Common myeloid progenitor, CD34-positive (primary cell): ENCODE data around the gene CRIM1.

Source experiments
- CTCF ChIA-PET: fragments of 350-600 bp; sonication (Branson Sonifier 250); formaldehyde crosslinking; loops from one replicate; lab custom pipeline; 2021; ENCODE audit warnings: antibody characterized with exemption; lab: Charles Lee
- POLR2A ChIA-PET: fragments of 350-600 bp; sonication (Branson Sonifier 250); formaldehyde crosslinking; loops from one replicate; lab custom pipeline; 2021; ENCODE audit warnings: antibody characterized with exemption; lab: Charles Lee
- DNase-seq, 3 donors: peaks; one replicate each; pipeline versions ENCODE4 v3.0.0 to v3.0.0-alpha.2; 2013
- H3K27ac ChIP-seq, 2 experiments: 1 replicate in 1 of 2; 2 replicates in 1 of 2; pipeline ENCODE4 v1.7.0; 2013; ENCODE audit warnings: inconsistent platforms in 2 of 2, low read length in 2 of 2, mild to moderate bottlenecking in 2 of 2, low read depth in 1 of 2, moderate library complexity in 1 of 2; ENCODE audit not compliant: severe bottlenecking in 2 of 2, insufficient read depth in 1 of 2, poor library complexity in 1 of 2
- H3K27me3 ChIP-seq, 5 experiments: replicated peaks in 2 of 5; 1 replicate in 3 of 5; 2 replicates in 2 of 5; pipeline versions ENCODE4 v1.6.1 to v1.7.0; 2013; ENCODE audit warnings: low read length in 4 of 5, mild to moderate bottlenecking in 2 of 5, moderate library complexity in 2 of 5, inconsistent platforms in 1 of 5; ENCODE audit not compliant: insufficient read depth in 5 of 5, control insufficient read depth in 4 of 5
- H3K36me3 ChIP-seq, 4 experiments: 1 replicate in 2 of 4; 2 replicates in 2 of 4; pipeline versions ENCODE4 v1.6.1 to v1.7.0; 2013; ENCODE audit warnings: low read length in 3 of 4, control low read depth in 1 of 4, mild to moderate bottlenecking in 1 of 4; ENCODE audit not compliant: control insufficient read depth in 4 of 4, insufficient read depth in 4 of 4
- H3K4me1 ChIP-seq, 4 experiments: 1 replicate in 3 of 4; 2 replicates in 1 of 4; pipeline versions ENCODE4 v1.6.1 to v1.7.1; 2013; ENCODE audit warnings: low read length in 3 of 4, mild to moderate bottlenecking in 3 of 4, control low read depth in 1 of 4, inconsistent platforms in 1 of 4, moderate library complexity in 1 of 4; ENCODE audit not compliant: control insufficient read depth in 4 of 4, insufficient read depth in 4 of 4; ENCODE audit errors: control extremely low read depth in 1 of 4
- H3K4me3 ChIP-seq, 7 experiments: 1 replicate in 4 of 7; 2 replicates in 3 of 7; pipeline versions ENCODE4 v1.5.1 to v1.7.0; 2013; ENCODE audit warnings: mild to moderate bottlenecking in 7 of 7, low read length in 6 of 7, moderate library complexity in 6 of 7, inconsistent platforms in 2 of 7, low read depth in 2 of 7, control low read depth in 1 of 7; ENCODE audit not compliant: insufficient read depth in 4 of 7, control insufficient read depth in 1 of 7; ENCODE audit errors: extremely low read depth in 1 of 7
- H3K9me3 ChIP-seq, 5 experiments: 1 replicate in 4 of 5; 2 replicates in 1 of 5; pipeline versions ENCODE4 v1.6.1 to v1.7.1; 2013; ENCODE audit warnings: low read length in 4 of 5, mild to moderate bottlenecking in 2 of 5, inconsistent platforms in 1 of 5, low read depth in 1 of 5, moderate library complexity in 1 of 5; ENCODE audit not compliant: control insufficient read depth in 4 of 5, insufficient read depth in 2 of 5; ENCODE audit errors: control extremely low read depth in 1 of 5
- WGBS: methylation state at CpG from one replicate; pipeline ENCODE4 v1.1.5; 2013; ENCODE audit not compliant: insufficient coverage; 5-methylcytosine and 5-hydroxymethylcytosine counted together

CRIM1 gene

GRCh38 chr2:36512705-36513104, 157.1 kb downstream of the CRIM1 start:
- whole genome bisulfite sequencing: 94% methylated on average over 2 of the region's 3 CpGs
- no peaks in the 10 kb centered on the region for H3K27me3 ChIP-seq
- H3K36me3 ChIP-seq: peaks cover 0 to 23% (median 8%) of the 10 kb centered on the region in 4 experiments
- ChIA-PET CTCF (interaction anchor here (1.1 kb wide), 1 partner anchor 160 kb away, joined by 4 read pairs; no protein-coding TSS in a partner anchor), POLR2A (no interaction called here)
- H3K4me1 ChIP-seq: no peaks in the 10 kb centered on the region
- no peak overlapping the region for H3K27ac ChIP-seq
- H3K9me3 ChIP-seq: no peaks in the 10 kb centered on the region
- no peak for DNase-seq
- H3K4me3 ChIP-seq: no peak overlapping the region

DNA sequence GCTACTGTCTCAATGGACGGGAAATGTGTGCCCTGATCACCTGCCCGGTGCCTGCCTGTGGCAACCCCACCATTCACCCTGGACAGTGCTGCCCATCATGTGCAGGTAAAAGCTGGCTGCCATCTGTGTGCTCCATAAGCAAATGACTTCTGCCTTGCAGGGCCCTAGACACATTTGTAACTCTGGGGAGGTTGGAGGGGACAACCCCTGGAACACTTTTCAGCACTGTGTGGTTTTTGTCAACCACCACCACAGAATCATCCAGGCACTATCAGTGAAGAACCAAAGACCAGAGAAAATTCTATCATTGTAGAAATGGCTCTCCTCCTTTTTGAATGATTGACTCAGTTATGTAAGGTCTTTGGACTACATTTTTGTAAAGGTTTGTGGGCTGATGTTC, 158.1 kb downstream of the CRIM1 start:
- no peak overlapping the region for H3K27ac ChIP-seq
- no peak for DNase-seq
- H3K4me1 ChIP-seq: no peaks in the 10 kb centered on the region
- WGBS: 100% methylated on average over 2 of the region's 2 CpGs
- peaks cover 0 to 23% (median 8%) of the 10 kb centered on the region in 4 experiments for H3K36me3 ChIP-seq
- ChIA-PET CTCF (interaction anchor here (1.2 kb wide), 1 partner anchor 161 kb away, joined by 3 read pairs; no protein-coding TSS in a partner anchor), POLR2A (no interaction called here)
- no peaks in the 10 kb centered on the region for H3K27me3 ChIP-seq
- H3K4me3 ChIP-seq: no peak overlapping the region
- no peaks in the 10 kb centered on the region for H3K9me3 ChIP-seq

DNA sequence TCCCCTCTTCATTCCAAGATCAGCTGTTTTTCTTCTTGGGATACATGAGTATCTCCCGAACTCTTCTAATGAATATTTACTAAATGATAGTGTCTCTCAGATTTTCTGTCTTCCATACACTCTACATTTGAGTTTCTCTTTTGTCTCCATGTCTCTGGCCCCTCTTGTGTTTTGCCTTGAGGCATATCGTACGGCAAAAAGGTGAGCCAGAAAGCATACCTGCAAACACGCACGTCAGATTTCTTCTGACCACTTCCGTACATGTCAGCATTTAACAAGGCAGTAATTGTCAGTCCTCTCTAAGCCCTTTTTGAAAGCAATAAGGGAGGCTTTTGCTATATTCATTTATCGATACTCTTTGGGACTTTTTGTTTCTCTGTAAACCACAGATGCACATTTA, 160.0 kb downstream of the CRIM1 start:
- Histone ChIP-seq H3K27me3 (no peaks in the 10 kb centered on the region), H3K36me3 (peaks cover 2 to 35% (median 12%) of the 10 kb centered on the region in 4 experiments), H3K4me1 (no peaks in the 10 kb centered on the region), H3K9me3 (no peaks in the 10 kb centered on the region), H3K4me3 (no peak overlapping the region), H3K27ac (no peak overlapping the region)
- ChIA-PET CTCF (interaction anchor here (1.4 kb wide), 1 partner anchor 149 kb away, joined by 4 read pairs; no protein-coding TSS in a partner anchor), POLR2A (no interaction called here)
- 96% methylated on average over 6 of the region's 7 CpGs for WGBS
- DNase-seq: no peak

- WGBS: 96% methylated on average over 6 of the region's 8 CpGs
- CTCF ChIA-PET: interaction anchor here (1.0 to 1.4 kb wide), 3 partner anchors 9 to 149 kb away, joined by 3 to 4 read pairs (median 4); no protein-coding TSS in a partner anchor
These were observed 160.7 kb downstream of the CRIM1 start for GRCh38 chr2:36516136-36516870.

DNA sequence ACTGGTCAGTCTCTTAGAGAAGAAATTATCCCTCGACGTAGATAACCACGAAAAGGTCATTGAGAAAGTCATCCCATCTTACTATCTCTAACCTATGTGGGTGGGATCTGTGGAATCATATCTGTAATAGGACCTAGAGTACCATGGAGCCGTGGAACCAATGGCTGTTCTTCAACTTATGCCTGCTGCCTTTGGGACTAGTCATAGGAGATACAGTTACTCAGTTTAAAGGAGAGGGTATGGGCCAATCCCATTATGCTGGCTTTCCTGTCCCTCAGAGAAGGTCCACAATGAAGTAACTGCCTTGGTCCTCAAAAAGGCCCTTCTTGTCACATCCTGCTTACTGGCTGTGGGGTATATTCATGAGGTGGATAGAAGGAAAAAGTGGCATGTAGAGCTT, 164.9 kb downstream of the CRIM1 start:
- no peaks in the 10 kb centered on the region for H3K9me3 ChIP-seq
- peaks cover 8 to 33% (median 15%) of the 10 kb centered on the region in 4 experiments for H3K36me3 ChIP-seq
- no peak overlapping the region for H3K4me3 ChIP-seq
- H3K27ac ChIP-seq: no peak overlapping the region
- WGBS: no CpG with 5 or more reads among the region's 4 CpGs
- ChIA-PET CTCF (interaction anchor here (1.2 to 2.4 kb wide), 2 partner anchors 14 to 21 kb away, joined by 3 to 6 read pairs; no protein-coding TSS in a partner anchor), POLR2A (no interaction called here)
- H3K27me3 ChIP-seq: no peaks in the 10 kb centered on the region
- no peaks in the 10 kb centered on the region for H3K4me1 ChIP-seq
- DNase-seq: no peak

More at GRCh38 chr2:36516136-36516870, 160.7 kb downstream of the CRIM1 start:
- Histone ChIP-seq H3K27ac (no peak overlapping the region), H3K4me1 (no peaks in the 10 kb centered on the region), H3K4me3 (no peak overlapping the region), H3K36me3 (peaks cover 2 to 37% (median 12%) of the 10 kb centered on the region in 4 experiments), H3K9me3 (no peaks in the 10 kb centered on the region), H3K27me3 (no peaks in the 10 kb centered on the region)
- POLR2A ChIA-PET: no interaction called here
- DNase-seq: no peak

- H3K27ac ChIP-seq: no peak overlapping the region
- H3K4me1 ChIP-seq: no peaks in the 10 kb centered on the region
- H3K9me3 ChIP-seq: no peaks in the 10 kb centered on the region
- WGBS: 100% methylated on average over 3 of the region's 4 CpGs
- H3K27me3 ChIP-seq: no peaks in the 10 kb centered on the region
- ChIA-PET CTCF (interaction anchor here (1.1 to 1.3 kb wide), 2 partner anchors 13 to 37 kb away, joined by 3 read pairs; no protein-coding TSS in a partner anchor), POLR2A (interaction anchor here (0.8 kb wide), 1 partner anchor 79 kb away, joined by 4 read pairs; no protein-coding TSS in a partner anchor)
- H3K36me3 ChIP-seq: peaks cover 7 to 33% (median 14%) of the 10 kb centered on the region in 4 experiments
- no peak for DNase-seq
- H3K4me3 ChIP-seq: no peak overlapping the region
These were observed 167.6 kb downstream of the CRIM1 start for GRCh38 chr2:36523153-36523552.

- H3K4me1 ChIP-seq: peaks cover 0 to 1% (median under 1%) of the 10 kb centered on the region in 4 experiments
- H3K27me3 ChIP-seq: no peaks in the 10 kb centered on the region
- 89% methylated on average over 5 of the region's 5 CpGs for WGBS
- CTCF ChIA-PET: interaction anchor here (1.1 kb wide), 1 partner anchor 9 kb away, joined by 3 read pairs; no protein-coding TSS in a partner anchor
- POLR2A ChIA-PET: interaction anchor here (0.9 kb wide), 1 partner anchor 127 kb away, joined by 3 read pairs; no protein-coding TSS in a partner anchor
- H3K27ac ChIP-seq: no peak overlapping the region
- no peak for DNase-seq
- H3K36me3 ChIP-seq: peaks cover 3 to 23% (median 13%) of the 10 kb centered on the region in 4 experiments
- no peaks in the 10 kb centered on the region for H3K9me3 ChIP-seq
- H3K4me3 ChIP-seq: no peak overlapping the region
These were observed 169.7 kb downstream of the CRIM1 start for GRCh38 chr2:36525245-36525644.
